GM18909 (cell line): ENCODE data around the gene ARSB.

ENCODE experiments used
- ATAC-seq: cut with Tn5 transposase; IDR thresholded peaks from one replicate; pipeline ENCODE4 v1.9.1; 2021; ENCODE audit warnings: mild to moderate bottlenecking; ENCODE audit not compliant: unreplicated experiment, poor library complexity

Gene ARSB

DNA sequence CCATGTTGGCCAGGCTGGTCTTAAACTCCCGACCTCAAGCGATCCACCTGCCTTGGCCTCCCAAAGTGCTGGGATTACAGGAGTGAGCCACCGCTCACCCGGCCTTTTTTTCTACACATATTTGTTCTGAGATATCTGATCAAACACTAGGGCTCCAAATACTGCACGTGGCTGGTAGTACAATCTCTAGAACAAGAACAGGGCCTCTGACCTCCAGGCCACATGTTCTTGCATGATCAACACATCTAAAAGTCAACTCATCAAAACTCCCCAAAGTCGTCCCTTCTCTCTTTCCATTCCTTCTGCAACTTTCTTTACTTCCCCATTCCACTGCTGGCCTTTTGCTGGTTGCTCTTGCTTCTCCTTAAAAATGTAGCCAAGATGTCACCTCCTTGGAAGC lies 223.3 kb downstream of the ARSB start:
- no peak for ATAC-seq

DNA sequence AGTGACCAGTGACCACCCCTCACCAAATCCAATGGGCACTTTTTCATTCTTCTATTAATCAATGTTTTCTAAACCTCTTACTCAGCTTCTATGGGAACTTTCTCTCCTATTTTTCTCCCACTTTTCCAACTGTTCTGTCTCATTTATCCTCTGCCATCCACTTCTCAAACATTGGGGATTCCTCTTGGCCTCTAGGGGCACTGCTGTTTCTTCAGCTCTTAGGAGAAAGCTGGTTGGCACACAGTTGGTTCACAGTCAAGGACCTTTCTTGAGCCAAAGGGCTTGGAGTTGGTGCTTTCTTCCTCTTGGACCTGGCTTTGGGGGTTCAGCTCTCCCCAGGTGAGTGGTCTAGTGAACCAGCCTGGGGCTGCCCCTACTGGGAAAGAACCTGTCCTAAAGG lies 224.3 kb downstream of the ARSB start:
- ATAC-seq, result no peak

DNA sequence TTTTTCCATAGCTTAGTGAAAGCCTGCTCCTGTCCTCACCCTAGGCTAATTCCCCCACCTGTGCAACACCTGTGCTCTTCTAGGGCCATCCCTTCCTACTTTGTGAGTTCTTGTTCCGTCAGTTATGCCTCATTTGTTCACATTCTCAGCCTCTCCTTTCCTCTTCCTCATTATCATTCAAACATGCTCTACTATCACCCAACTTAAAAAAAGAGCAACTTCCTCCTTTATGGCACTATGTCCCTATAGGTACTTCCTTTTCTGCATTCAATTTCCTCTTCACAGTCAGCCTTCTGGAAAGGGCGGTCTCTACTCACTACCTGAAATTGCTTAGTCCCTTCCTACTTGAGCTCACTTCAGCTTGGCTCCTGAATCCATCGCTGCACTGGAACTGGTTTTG lies 224.7 kb downstream of the ARSB start:
- no peak for ATAC-seq

DNA sequence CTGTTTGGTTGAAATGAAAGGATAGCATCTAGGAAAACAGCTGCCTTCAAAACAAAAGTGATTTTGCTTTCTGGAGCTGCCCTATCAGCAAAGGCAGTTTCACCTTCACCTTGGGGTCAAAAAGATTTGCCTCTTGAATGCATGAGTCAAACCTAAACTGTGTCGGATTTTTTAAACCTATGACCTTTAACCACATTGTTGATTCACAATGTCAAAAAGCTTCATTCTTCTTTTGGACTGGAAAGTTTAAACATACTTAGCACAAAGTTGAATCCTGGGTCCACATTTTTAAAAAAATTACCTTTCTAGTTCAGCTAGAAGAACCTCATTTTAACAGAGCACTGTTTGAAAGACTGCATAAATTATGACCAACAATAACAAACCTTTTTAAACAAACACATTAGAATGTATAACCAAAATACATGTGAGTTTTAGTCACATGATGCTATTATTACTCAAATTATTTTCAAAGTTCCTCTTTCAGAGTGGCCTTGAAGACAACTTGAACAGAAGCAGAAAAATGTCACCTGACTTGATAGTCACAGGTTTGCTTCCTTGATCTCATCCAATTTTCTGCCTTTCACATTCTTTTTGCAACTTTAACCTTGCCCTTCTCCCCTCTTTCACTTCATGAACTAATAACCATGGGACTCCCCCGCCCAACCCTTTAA lies 226.8 kb downstream of the ARSB start:
- peak; percentile 70 for ATAC-seq

DNA sequence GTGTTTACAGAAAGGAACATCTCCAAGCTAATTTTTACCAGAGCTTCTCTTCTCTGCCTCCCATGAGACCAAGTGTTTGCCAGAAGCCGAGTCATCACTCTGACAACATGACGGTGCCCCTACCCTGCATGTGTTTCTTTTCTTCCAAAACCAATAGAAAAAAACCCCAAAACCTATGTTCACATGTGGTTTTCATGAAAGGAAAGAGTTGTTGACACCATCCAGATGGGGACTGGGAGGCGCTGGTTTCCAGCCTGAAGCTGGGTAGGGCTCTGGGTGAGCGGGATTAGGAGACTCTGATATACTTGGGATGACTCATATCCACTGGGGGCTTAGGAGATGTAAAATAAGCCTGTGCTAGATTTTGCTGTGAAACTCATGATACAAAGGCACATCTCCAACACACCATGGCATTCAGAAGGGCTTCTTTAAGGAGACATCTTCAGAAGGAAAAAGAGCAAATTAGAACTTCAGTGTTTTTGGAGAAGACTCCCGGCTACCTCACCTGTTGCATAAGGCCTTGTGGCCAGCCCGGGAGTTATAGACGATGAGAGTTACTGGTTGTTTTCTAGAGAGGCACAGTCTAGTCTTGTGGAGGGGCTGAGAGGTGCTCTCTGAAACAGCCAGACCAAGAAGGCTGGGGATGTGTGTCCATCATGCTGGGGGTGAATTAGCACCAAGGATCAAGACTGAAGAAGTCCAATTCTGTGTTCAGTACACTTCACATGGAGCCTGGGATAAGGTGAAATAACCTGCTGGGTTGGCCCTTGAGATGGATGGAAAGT lies 227.6 kb downstream of the ARSB start:
- peak; percentile 42 for ATAC-seq

DNA sequence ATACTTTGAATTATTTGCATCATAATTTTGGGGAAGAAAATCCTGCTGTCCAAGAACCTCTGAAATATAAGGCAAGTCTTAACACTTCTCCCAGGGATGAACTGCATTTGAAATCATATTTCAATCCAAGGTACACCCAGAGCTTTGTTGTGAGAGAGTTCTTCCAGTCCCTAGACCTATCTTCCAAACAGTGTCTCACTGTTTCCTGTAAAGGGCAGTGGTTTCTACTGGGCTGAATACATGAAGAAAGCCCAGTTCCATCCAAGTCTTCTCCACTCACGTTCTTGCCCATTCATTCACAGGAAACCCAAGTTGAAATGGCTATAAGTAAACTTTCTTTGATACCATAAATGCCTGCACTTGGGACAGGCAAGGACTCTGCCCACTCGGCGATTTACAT lies 228.3 kb downstream of the ARSB start:
- no peak for ATAC-seq

DNA sequence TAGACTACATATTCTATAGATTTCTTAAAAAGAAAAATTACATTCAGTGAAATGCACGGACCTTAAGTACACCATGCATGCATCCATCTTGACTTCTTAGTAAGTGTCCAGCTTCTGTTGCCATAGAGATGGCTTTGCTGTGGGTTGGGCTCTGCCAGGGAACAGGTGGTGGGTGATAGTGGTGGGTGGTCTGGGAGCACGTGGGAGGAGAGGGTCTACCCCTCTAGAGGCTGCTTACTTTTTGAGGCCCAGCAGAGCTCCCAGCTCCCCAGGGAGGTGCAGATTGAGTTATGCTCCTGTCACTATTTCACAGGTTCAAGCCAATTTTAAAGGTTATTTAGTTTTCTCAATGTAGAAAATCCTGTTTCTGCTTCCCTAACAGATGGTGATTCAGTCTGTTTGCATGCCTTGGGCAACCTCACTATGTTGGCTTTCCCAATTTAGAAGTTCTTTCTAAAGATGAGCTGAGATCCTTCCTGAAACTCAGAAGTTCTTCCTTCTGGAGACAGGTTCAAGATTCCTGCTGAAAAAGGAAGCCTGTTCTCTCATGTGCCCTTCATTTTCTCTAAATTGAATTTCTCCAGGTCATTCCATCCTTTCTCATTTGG lies 229.2 kb downstream of the ARSB start:
- no peak for ATAC-seq

DNA sequence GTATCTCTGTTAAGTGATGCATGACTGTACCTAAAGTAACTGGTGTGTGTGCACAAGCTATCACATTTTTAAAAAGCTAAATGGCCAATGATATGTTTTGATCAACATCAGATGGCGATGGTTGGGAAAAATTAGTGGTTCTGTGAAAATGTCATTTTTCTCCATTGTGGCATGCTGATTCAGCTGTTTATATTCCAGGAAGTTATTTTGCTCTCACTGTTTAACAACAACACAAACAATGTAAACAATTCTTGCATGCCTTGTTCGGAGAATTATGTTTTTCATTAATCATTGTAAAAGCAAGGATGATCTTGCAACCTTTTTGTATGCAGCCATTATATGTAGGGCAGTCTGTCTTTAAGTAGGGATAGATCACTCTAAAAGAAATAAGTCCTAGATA lies 230.5 kb downstream of the ARSB start:
- ATAC-seq, result no peak

DNA sequence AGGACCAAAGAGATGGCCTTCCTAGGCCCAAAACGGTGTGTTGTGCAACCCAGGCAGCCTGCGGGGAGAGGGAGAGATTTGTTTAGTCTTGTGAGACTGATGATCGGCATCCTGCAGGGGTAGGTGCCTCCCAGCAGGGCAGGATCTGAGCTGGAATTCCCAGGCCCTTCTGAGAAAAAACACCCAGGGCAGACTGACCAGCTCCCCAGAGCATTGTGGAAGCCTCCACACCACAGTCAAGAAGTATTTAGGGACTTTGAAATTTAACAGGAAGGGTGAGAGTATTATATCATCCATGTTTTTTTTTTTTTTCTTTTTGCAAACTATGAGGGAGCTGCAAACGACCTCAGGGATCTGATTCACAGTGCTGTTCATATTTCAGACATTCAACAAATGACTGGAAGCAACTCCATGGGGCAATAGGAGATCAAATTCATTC lies 232.0 kb downstream of the ARSB start:
- ATAC-seq, result no peak

DNA sequence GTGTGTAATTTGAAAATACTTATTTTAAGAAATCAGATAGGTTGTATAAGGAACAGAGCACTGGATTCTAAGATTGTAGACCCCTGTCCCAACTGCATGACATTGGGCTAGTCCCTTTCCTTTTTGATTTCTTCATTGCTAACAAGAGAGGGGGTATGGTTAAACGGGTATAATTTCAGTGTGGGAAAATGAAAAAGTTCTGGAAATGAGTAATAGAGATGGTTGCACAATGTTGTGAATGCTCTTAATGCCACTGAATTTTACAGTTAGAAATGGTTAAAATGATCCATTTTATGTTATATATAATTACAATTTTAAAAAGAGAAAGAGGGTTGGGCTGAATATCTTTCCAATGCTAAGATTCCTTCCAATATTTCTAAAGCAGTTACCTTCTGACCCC lies 233.2 kb downstream of the ARSB start:
- no peak for ATAC-seq

DNA sequence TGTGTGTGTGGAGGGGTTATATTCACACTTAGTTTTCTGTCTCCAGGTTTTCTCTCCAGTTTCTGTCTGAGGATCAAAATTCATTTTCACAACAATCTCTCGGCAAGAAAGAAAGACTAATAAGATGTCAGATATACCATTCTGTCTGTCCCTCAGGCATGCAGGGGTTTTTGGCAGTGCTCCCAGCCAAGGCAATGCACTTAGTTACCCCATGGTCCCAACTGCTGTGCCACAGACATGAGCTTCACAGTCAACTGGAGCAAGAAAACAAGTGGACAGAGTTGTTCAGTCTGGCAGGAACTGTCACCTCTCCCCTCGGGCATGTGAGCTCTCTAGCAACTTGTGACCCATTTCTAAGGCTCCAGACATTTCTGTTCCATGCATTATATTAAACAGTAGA lies 234.8 kb downstream of the ARSB start:
- no peak for ATAC-seq

DNA sequence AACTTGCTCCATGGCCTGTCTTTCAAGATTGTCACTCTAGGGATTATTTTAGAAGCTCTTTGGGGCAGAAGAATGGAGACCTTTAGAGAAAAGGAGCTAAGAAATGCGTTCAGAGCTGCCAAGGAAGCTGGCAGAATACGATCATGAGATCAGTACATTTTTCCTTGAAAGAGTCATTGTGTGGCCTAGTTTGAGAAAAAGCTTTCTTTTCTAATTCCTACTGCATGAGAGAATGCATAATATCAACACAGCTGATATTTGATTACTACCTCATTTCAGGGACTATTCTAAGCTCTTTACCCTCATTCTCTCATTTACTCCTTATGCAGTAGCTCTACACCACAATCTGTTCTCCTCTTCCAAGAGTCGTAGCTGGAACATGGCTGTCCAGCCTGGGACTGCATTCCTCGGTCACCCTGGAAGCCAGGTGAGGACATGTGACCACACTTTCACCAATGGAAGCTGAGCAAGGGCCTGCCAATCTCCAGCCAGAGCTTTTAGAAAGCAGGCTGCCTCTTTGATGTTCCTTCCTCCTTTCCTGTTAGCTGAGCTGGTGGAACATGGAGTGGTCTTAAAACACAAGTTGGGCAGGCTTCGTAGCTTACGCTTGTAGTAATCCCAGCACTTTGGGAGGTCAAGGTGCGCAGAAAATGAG lies 237.3 kb downstream of the ARSB start:
- ATAC-seq, result no peak

DNA sequence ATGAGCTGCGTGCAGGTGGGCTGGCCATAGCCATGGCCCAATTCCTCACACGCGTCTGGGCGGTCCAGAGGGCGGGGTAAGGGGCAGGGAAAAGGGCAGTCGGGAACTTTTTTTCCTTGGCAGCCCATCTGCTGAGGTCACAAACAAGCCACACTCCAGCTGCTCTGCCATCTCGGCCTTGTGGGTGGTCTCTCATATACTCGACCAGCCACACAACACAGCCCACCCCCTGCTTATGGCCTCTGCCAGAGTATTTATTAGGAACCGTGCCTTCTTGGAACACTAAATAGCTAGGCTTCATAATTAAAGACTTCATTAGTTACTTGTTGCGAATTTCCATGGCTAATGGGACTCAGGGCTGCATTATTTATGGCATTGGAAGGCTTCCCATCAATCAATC lies 238.1 kb downstream of the ARSB start:
- ATAC-seq, result no peak

DNA sequence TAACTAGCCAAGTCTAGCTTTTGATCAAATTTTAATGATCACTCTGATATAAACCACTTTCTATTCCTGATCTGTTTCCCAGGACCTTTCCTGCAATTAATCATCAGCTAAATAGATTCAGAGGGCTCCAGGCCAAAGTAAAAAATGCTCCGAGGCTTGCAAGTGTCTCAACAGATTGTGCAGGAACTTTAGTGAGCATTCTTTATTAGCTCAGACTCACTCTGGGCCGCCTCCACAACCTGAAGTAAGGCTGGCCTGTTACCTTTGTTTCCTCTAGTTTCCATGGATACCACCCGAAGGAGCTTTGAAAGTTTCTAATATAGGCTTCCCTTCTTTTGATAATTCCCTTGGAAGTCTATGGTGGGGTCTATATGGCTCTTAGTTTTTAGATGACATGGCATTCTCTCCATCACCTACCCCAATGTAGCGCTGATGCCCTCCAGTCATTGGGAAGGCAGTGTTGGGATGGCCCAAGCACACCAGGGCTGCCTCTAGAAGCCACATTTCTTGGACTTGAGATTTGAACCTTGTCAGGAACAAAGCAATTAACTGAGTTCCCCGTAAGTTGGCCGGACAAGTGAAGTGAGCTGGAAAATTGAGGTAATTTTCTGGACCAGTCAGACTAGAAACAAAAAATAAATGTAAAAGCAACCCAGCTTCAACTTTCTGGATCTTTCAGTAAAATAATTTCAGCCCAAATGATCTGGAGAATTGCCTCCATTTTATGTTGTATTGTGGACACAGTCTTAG lies 238.9 kb downstream of the ARSB start:
- ATAC-seq, result no peak

DNA sequence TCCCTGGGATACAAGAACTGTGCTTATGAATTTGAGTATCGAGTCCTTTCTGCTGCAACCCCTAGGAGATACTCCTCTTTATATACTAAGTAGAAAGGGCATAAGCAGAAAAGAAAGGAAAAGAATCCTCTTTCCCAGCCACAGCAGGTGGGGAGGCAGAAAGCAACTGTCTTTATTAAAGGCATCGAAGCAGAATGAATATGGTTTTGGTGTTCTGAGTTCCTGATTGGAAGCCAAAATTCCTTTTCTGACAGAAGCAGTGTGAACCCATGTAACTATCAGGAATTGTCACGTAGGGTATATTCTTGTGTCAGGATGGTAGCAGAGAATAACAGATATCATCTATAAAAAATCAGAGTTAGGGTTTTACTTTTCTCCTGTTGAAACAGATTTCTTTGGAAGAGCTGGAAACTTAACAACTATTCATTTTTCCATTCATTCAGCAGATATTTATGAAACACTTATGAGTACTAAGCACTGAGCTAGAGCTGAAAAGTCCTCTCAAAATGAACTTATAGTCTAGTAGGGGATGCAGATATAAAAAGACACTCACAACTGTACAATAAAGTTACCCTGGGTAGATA lies 240.1 kb downstream of the ARSB start:
- no peak for ATAC-seq

DNA sequence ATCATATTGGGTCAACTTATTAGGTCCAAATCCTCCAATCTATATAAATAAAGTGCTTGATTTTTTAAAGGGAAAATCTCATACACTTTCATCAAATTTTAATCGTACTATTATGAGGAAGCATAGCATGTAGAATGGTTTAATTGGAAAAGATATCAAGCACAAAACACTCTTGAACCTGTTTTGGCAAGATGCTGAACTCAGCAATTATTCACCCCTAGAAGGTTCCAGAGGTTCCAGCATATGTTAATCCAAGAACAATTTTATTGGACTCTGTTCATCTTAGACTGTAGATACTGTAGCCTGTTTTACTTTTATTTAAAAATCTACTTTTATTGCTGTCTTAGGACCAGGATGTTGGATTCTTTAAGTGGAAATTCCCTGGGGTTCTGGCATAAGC lies 244.1 kb downstream of the ARSB start:
- no peak for ATAC-seq

DNA sequence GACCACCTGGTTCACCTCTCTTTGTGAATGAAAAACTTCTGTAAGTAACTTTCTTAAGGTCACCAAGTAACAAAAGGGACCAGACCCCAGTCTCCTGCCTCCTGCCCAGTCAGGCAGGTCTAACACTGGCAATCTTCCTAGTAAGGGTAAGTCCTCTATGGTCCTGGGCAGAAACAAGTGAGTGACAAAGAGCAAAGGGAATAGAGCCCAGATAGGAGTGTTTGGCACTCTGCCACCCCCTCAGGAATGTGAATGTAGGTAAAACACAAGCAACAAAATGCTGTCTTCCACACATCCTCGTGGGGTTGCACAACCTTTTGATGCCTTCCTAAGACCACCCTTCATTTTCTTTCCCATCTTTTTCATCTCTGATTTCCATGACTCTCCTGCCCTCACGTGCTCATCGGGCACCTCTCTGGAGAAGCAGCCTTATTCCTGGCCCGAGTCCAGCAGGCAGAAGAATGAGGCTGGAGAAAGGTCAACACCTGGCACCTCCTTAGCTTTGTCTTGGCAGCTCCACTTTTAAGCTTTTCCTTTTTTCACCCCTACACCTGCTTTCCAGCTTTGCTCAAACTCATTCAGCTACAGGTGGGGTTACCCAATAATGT lies 246.3 kb downstream of the ARSB start:
- no peak for ATAC-seq

DNA sequence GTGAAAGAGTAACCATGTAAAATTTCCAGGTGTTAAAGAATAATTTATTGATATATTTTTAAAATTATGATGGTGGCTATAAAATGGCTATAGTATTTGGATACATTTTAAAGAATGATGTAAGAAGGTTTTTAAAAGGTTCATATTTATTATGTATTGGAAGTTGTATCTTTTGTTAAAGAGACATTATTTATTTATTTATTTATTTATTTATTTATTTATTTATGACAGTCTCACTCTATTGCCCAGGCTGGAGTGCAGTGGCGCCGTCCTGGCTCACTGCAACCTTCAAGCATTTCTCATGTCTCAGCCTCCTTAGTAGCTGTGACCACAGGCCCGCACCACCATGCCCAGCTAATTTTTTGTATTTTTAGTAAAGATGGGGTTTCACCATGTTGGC lies 247.0 kb downstream of the ARSB start:
- ATAC-seq, result no peak

DNA sequence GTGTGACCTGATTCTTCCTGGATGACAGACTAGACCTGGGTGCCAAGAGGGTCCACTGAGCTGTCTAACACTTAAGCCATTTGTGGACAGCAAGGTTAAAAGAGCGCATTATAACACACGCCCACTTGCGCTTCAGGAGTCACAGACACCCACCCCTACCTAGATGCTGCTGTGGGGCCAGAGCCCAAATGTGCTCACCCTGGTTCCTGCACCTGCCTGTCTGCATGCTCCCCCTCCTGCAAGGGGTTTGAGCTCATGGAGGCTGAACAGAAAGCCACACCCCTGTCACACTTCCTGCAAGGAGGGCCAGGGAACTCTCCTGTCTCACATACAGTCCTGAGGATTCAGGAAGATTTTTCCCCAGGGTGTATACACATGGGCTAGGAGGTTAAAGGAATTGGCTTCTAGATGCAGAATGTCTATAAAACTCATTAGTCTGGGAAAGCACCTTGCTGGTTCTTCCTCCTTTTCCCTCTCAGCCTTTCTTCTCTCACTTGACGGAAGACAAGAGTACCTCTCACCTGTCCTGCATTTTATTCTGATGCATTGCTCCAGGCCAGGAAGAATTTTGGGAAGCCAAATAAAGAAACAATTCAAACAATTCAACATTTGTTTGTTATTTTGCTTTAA lies 249.2 kb downstream of the ARSB start:
- no peak for ATAC-seq
